HG03045 (cell line): ENCODE data around the gene FOXN4.
"Not testable (repeated sequence)": the region's sequence is repeated elsewhere in the genome, so short reads cannot be mapped to it uniquely, and the experiment has no call there.

Source experiments
- ATAC-seq: cut with Tn5 transposase; IDR thresholded peaks from one replicate; pipeline ENCODE4 v1.9.1; 2021; ENCODE audit warnings: mild to moderate bottlenecking, moderate library complexity; ENCODE audit not compliant: unreplicated experiment

FOXN4 gene, protein sequence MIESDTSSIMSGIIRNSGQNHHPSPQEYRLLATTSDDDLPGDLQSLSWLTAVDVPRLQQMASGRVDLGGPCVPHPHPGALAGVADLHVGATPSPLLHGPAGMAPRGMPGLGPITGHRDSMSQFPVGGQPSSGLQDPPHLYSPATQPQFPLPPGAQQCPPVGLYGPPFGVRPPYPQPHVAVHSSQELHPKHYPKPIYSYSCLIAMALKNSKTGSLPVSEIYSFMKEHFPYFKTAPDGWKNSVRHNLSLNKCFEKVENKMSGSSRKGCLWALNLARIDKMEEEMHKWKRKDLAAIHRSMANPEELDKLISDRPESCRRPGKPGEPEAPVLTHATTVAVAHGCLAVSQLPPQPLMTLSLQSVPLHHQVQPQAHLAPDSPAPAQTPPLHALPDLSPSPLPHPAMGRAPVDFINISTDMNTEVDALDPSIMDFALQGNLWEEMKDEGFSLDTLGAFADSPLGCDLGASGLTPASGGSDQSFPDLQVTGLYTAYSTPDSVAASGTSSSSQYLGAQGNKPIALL

DNA sequence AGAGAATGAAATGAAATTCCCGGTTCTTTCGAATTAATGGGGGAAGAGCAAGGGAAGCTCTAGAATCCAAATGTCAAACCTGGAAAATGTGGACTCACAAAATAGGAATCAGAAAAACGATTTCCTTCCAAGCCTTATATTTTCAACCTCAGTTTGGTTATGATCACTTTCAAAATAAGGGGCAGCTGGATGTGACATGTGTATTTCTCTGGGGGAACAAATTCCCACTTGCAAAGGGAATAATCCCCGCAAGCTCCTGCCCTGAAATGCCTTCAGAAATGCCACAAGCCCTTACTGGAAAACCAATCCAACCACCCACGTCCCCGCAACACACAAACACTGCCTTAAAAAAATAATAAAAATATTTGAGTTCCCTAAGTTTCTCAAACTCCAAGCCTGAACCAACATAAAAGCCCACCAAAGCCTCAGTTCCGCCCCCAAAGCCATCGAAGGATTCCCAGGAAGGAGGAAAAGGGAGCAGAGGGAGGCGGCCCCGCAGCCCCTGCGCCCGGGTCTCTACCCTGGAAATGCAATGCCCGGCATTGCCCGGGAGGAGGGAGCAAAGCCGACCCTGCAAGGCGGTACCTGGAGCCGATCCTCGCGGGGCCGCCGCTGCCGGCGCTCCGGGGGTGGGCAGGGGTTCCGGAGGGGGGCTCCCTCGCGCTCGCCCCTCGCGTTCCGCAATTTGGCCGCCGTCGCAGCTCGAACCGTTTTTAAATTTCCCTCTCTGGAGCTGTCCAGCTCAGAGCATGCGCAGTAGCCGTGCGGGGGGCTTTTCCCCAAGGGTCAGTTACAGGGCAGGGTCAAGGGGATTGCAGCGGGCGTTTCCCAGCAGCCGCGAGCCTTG lies at the start of gene FOXN4:
Gene FOXN4, minus strand, starts transcription at position 751 of the 847 bp plus-strand sequence. CDS start 963 bp downstream, outside the sequence.
- no peak for ATAC-seq

DNA sequence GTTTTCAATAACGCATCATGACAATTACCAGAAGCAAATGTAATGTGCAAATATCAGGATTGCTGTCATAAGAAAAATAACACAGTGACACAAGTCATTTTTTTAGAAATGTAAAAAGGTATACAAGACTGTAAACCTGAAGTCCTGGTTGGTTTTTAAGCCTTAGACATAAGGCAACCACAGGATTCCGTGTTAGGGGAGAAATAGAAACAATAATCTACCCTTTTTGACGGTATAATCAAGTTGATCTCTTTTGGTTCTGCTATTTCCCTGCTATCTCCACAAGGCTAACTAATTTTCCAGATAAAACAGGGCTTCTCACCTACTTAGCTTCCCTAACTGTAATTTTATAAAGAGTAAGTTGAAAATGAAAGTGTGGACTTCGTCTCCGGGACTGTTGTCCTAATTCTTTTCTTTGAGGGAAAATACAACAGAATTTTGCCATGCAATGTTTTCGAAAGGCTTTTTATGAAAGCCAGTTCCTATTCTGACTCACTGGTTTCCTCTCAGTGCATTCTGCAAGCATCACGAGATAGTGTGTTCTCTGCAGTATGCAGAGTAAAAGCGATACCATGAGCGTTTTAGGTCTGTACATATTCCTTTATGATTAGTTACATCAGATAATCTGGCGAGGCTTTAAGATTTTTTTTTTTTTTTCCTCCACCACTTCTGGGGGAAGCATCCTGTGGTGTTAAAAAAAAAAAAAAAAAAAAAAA lies 49.2 kb upstream of the FOXN4 start:
- no peak for ATAC-seq

DNA sequence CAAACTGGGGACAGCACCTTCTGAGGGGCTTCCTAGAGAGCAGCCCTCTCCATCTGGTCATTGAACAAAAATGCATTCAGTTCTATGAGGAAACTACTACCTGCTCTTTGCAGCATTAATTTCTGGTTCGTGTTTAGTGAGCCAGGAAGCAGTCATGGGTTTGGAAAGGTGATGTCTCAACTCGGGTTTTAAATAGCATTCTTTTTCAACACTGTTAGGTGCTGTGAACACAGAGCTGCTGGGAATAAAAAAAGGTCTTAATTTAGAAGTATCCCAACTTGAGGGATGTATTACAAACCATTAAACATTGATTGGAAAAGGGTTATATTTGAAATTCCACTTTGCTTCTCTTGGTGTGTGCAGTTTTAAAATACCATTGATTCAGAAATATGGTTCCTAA lies 47.9 kb upstream of the FOXN4 start:
- ATAC-seq = no peak

DNA sequence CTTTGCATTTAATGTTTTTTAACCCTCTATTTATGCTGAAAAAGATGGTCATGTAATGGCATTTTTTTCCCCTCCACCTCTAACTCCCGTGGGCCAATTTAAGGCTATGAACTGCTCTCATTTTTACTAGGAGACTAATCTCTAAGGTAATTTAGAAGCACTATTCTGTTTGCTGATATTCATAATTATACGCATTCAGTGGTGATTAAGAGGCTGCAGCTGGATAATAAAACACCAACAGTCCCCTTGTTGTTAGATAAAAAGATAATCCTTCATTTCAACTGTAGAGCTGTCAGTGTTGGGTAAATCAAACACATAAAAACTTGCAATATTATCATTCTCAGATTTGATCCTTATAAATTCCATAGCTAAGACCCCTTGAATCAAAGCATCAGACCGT lies 47.5 kb upstream of the FOXN4 start:
- ATAC-seq = no peak

DNA sequence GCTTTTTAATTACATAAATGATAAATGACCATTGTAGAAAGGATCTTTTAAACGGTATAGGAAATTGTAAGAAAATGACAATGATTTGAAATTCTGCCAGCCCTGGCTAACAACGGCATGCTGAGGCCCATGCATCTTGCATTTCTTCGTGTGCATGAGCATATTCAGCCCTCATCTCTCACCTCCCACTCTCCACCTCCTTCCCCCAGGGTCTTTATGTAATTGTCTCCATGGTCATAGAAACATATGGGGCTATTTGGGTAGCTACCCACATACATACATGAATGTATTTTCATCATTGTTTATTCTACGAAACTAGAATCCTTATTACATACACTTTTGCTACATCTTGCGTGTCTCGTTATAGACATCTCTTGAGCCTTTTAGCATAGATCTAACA lies 43.1 kb upstream of the FOXN4 start:
- no peak for ATAC-seq

DNA sequence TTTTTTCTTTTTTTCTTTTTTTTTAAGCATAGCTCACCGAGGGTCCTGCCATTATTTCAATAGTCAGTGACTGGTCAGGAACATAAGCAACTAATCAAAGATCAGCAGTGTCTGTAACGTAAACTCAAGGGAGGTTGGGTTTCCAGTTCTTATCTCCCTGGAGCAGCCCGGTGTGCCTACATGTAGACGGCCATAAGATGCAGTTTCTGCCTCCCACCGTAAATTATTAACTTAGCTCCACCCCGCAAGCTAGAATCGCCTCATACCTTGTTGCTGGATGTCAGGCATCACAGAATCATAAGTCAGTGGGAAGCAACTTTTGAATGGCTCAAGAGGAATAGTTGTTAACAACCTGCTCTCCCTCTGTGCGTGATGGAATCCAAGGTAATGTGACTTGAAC lies 38.5 kb upstream of the FOXN4 start, which contains the start of gene MYO1H:
Gene MYO1H, plus strand, starts transcription at position 312 of the 400 bp plus-strand sequence. Its CDS starts 61 bp downstream, at position 373.
- ATAC-seq = no peak

DNA sequence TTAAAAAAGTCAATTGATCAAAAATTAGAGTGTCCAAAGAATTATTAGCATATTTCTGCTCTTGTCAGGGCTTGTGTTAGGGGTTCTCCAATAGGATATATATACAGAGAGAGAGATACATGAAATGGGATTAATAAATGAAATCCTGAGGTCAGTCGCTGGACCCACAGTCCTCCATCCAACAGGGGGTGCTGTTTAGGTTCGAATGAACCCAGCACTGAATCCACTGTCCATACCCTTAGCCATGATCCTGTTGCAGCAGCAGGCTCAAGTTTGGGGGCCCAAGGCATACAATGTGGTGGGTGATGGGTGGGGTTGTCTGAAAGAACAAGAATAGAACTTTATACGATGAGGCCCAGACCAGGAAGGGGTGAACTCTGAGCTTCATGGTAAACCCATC lies 37.8 kb upstream of the FOXN4 start:
- no peak for ATAC-seq

DNA sequence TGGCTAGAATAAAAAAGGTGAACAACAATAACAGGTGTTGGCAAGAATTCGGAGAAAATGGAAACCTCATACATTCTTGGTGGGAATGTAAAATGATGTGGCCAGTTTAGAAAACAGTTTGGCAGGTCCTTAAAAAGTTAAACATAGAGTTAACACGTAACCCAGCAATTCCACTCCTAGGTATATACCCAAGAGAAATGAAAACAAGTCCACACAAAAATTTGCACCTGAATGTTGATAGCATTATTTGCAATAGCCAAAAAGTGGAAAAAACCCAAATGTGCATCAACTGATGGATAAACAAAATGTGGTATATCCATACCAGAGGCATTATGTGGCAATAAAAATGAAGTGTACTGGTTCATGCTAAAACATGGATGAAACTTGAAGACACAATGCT lies 36.3 kb upstream of the FOXN4 start:
- ATAC-seq = no peak

DNA sequence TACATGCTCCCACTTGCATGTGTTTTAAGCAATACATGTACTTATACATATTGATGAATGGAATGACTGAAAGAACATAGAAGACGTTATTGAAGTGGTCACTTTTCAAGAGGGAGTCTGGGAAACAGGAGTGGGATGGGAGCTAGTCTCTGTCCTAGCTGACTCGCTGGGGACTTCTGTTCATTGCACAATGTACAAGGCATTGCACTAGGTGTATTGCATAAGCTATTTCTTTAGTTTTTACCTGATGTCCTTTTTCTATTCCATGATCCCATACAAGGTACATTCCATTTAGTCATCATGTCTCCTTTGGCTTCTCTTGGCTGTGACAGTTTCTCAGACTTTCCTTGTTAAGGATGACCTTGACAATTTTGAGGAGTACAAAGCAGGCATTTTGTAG lies 34.6 kb upstream of the FOXN4 start:
- ATAC-seq = no peak

DNA sequence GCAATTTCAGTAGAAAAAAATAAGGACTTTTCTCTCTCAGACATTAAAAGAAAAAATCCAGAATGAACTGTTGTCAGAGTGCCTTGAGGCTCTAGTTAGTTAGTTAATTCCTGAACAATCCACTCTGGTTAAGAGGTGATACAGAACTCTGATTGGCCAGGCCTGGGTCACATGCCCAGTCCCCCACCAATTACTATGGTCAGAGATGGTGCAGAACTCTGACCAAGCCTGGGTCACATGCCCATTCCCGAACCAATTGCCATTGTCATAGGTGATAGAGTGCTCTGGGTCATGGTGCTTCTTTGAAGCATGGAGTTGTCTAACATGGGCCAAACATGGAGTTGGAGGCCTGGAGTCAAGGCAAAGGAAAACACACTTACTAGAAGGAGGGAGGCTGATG lies 27.5 kb upstream of the FOXN4 start:
- no peak for ATAC-seq

DNA sequence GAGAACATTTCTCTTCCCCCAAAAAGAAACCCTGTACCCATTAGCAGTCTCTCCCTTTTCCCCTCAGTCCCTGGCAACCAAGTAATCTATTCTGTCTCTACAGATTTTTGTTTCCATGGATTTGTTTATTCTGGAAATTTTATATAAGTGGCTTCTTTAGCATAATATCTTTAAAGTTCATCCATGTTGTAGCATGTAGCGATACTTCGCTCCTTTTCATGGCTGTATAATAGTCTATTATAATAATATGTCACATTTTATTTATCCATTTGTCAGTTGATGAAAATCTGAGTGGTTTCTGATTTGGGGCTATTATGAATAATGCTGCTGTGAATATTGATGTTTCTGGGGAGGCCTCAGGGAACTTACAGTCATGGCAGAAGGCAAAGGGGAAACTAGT lies 25.8 kb upstream of the FOXN4 start:
- ATAC-seq = no peak

DNA sequence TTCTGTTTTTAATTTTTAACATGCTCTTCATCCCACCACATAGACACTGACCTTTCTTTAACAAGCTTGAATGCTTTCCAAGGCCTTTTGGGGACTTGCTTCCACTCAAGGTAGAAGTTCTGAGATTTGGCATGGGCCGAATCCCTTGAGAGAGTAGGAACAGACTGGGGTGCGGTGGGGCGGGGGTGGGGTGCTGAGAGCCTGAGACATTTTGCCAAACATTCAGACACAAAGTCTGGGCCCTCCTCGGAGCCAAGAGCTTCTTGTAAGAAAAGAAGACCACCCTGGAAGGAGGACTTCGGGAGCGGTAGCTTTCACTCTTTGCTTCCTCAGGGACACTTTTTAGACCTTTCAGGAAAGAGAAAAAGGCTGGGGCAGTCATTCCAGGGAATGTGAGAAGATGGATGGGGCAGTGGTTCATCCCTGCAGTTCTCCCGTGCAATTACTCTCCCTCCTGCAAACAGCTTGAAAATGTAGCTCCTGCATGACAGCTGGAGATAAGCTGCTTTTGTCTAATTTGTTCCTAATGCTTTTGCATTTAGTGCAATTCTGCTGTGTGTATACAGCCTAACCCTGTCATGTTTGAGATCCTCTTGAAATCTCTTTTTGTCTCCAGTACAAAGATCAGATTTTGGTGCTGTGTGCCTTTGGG lies 22.3 kb upstream of the FOXN4 start:
- no peak for ATAC-seq

DNA sequence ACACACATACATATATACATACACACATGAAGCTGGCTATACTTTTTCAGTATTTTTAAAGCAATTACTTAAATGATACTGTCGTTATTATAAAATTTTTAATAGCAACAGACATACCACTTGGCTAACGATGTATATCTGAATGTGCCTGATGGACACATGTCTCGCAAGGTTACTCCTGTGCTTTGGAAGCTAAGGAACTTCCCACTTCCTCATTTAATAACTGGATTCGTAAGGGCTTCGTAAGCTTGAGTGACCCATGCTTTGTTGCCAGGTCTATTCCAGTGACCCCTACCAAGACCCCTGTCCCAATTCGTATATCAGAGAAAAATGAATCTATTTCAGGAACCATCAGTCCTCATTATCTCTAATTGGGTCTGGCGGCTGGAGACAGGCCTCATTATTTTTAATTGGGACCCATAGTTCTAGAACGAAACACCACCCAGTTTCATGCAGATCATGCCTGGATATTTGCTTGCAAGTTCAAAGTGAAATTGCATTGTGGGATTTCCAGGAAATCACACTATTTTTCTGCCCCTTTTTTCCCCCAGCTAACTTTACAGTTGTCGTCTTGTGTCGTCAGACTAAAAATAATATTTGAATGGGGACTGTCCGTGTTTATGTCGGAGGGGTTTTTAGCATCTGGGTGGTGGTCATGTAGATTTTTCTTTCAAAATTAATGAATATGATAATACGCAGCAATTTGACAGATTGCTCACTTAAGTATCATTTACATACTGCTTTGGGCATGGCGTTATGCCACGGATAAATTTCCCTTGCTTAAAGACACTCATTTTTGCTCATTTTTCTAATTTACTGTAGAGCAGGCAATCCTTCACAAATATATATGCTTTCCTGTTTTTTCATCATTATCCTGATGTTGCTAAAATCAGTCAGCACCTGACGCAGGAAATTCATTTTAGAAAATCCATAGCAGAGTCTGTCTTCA lies 21.5 kb upstream of the FOXN4 start:
- no peak for ATAC-seq

DNA sequence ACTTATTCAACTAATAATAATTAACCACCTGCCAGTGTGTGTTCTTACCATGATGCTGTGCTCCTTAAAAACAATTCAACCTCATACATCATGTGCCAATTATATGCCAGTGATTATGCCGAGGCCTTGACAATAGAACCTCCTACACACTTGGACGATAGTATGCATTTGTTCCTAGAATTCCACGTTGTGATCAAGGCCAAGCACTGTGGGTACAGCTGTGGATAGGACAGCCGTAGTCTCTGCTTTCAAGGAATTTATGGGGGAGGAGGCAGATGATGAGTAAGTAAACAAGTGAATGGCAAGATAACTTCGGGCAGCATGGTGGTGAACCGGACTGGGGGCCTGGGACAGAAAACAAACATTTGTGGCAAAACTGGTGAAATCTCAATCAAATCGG lies 20.6 kb upstream of the FOXN4 start:
- ATAC-seq = no peak

DNA sequence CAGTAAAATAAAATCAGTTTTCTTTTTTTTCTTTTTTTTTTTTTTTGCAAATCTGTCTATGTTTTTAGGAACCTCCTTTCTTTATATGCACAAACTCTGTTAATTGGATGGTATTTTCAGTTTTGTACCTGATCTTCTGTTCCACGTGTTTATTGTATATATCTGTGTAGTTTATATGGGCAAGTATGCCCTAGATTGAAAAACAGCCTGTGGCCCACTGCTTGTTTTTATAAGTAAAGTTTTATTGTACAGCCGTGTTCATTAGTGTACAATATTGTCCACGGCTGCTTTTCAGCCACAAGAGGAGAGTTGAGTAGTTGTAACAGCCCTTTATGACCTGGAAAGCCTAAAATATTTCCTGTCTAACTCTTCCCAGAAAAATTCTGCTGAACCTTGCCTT lies 19.9 kb upstream of the FOXN4 start:
- ATAC-seq = no peak

DNA sequence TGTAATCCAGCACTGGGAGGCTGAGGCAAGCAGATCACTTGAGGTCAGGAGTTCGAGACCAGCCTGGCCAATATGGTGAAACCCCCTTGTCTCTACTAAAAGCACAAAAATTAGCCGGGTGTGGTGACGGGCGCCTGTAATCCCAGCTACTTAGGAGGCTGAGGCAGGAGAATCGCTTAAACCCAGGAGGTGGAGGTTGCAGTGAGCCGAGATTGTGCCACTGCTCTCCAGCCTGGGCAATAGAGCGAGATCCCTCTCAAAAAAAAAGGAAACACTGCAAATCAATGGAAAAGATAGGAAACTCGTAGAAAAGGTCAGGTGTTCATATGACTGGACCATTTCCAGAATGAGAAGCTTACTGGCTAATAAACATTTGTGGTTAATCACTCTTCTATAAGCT lies 12.2 kb upstream of the FOXN4 start:
- ATAC-seq = not testable (repeated sequence)

DNA sequence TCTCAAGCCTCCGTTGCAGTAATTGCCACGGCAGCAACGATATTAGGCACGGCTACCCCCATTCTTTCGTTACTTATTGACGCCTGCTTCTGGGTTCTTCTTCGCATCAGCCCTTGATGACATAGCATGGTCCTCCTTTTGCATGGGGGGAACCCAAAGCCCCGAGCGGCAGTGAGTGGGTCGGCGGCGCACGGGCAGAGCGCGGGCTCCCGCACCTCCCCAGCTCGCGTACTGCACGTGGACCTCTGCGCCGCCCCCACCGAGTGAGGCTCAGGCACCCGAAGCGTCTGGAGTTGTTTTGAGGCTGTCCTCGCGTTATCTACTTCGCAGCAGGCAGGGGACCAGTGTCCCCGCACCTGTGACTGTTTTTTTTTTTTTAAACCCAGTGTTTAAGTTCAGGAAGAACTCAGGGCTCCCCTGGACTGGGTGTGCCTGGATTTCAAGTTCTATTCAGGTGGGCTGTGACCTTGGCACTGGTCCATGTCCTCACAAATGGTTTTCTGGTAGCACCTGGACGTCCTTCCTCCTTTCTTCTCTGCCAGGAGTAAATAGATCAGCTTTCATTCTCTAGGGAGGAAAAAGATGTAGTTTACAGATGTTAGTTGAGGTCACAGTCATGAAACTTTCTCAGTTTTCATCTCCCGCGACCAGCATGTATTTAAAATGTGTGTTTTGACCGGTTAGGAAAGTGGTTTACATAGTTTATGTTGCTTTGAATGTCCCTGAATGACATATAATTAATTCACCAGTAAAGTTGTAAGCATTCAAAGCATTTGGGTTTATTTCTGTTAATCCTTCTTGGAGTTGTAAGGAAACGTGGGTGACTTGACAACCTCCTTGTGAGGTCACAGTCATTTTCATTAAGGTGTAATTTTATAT lies 1.4 kb upstream of the FOXN4 start:
- ATAC-seq = no peak

DNA sequence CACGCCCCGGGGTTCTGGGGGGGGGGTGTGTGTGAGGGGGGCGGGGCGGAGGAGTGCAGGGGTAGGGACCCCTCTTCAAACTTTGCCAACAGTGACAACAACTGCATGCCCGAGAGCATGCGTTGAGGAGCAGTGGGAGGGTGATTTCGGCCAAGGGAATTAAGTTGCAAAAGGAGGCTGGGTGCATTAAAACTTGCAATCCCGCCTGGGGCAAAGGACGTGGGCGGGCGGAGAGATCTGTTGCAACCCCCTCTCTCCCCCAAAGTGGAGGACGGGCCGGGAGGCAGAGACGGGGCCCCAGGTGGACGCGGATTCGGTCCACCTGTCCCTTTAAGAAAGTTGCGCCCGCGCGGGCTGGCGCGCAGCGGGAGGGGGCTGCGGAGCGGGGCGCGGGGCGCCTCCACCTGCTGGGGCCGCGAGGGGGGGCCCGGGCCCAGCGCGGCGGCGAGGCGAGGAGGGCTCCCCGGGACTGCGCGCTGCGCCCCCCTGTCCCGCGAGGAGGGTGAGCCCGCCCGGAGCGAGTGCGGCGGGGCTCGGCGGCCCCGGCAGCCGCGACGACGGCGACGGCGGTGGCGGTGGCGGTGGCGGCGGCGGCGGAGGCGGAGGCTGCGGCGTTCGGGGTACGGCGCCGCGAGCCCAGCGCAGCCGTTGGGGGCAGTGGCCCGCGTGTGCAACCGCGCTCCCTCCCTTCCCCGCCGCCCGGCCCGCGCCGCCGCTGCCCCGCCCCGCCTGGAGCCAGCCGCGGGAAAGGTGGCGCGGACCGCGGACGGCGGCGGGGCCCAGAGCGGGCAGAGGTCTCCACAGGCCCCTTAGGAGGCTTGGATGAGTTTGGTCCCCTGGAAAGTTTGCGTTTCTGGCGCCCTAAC lies 530 bp upstream of the FOXN4 start:
- ATAC-seq = no peak
